Activated CD8-positive, alpha-beta T cell treated with anti-CD3 and anti-CD28 coated beads for 36 hours (primary cell): ENCODE measurements around the gene XIRP1. TPM values are rescaled to one million over a fixed set of nuclear protein-coding genes. Genes with fewer than 3 reads are reported as not detected.

ENCODE experiments used
- ATAC-seq: fragments of 200-7000 bp; cut with Tn5 transposase; one replicate; pipeline ENCODE4 v1.10.0; 2021; ENCODE audit warnings: mild to moderate bottlenecking, moderate library complexity
- CTCF ChIA-PET: fragments of 350-600 bp; sonication (Branson Sonifier 250); formaldehyde crosslinking; loops from one replicate; lab custom pipeline; 2021; ENCODE audit warnings: antibody characterized with exemption; lab: Charles Lee
- POLR2A ChIA-PET: fragments of 350-600 bp; sonication (Branson Sonifier 250); formaldehyde crosslinking; loops from one replicate; lab custom pipeline; 2021; ENCODE audit warnings: antibody characterized with exemption; lab: Charles Lee
- DNase-seq: peaks from one replicate; pipeline ENCODE4 v3.0.0-alpha.2; 2020
- H3K27ac Mint-ChIP-seq: one replicate; pipeline ENCODE4 v1.8.0; 2021; ENCODE audit warnings: mild to moderate bottlenecking, mixed read lengths
- H3K27me3 Mint-ChIP-seq: one replicate; pipeline ENCODE4 v1.8.0; 2021; ENCODE audit warnings: mixed read lengths
- H3K36me3 Mint-ChIP-seq: one replicate; pipeline ENCODE4 v1.8.0; 2021; ENCODE audit warnings: low read depth, mixed read lengths
- H3K4me1 Mint-ChIP-seq: one replicate; pipeline ENCODE4 v1.8.0; 2021; ENCODE audit warnings: low read depth, mixed read lengths
- H3K4me3 Mint-ChIP-seq: one replicate; pipeline ENCODE4 v1.8.0; 2021; ENCODE audit warnings: mild to moderate bottlenecking, moderate library complexity, mixed read lengths
- H3K9me3 Mint-ChIP-seq: one replicate; pipeline ENCODE4 v1.8.0; 2021; ENCODE audit warnings: mixed read lengths
- intact Hi-C: fragments of 100-400 bp; cut with micrococcal nuclease; formaldehyde crosslinking; loops from one replicate; pipeline ENCODE4 v1.10.0; 2022
- total RNA-seq, 2 experiments: library from RNA; stranded (reverse); gene quantifications; one replicate each; pipeline ENCODE4 v1.2.3, GENCODE V29; 2021
- TF ChIP-seq, protein P1 (sequence below): fragments of 200-600 bp; IDR thresholded peaks from one replicate; pipeline ENCODE4 v1.8.0; 2022; ENCODE audit warnings: antibody characterized with exemption, mild to moderate bottlenecking

XIRP1 gene
- total RNA-seq, 2 experiments from 2014 or later: 2.5 TPM

DNA sequence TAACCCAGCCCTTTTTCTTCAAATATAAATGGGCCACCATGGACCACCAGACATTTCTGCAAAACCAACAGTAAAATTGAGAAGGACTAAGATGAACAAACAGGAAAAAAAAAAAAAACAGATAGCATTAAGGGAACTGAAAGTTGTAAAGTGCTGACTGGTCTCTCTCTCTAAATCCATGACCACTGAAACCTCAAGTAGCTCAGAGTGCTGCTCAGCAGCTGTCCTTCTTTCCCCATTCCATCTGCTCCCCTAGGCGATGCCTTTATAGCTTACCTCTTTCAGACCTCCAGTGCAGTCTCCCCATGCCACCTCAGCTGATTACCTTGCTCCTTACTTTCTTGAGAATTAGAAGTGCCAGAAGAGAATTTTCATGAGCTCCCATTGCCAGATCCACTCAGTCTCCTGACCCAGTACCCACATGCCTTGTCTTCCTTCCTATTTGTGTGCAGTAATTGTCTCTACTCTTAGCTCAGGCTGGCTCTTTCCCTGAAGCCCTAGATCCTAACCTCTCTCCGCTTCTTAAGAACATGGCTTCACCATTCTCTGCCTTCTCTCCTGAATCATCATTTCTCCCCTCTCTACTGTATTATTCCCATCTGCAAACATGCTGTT is 23.9 kb upstream of the XIRP1 start:
- ATAC-seq (no peak), DNase-seq (no peak)
- ChIA-PET CTCF (interaction anchor here (0.9 to 6.2 kb wide), 9 partner anchors 10 to 216 kb away, joined by 3 to 43 read pairs (median 4); no protein-coding TSS in a partner anchor), POLR2A (no interaction called here)
- peaks cover 6% of the 10 kb centered on the region for H3K27me3 Mint-ChIP-seq
- intact Hi-C loops: no loop called here
- H3K4me1 Mint-ChIP-seq: peaks cover 13% of the 10 kb centered on the region
- H3K9me3 Mint-ChIP-seq: no peaks in the 10 kb centered on the region
- H3K36me3 Mint-ChIP-seq: no peaks in the 10 kb centered on the region
- H3K27ac Mint-ChIP-seq: no peak overlapping the region
- TF ChIP-seq, protein P1, sequence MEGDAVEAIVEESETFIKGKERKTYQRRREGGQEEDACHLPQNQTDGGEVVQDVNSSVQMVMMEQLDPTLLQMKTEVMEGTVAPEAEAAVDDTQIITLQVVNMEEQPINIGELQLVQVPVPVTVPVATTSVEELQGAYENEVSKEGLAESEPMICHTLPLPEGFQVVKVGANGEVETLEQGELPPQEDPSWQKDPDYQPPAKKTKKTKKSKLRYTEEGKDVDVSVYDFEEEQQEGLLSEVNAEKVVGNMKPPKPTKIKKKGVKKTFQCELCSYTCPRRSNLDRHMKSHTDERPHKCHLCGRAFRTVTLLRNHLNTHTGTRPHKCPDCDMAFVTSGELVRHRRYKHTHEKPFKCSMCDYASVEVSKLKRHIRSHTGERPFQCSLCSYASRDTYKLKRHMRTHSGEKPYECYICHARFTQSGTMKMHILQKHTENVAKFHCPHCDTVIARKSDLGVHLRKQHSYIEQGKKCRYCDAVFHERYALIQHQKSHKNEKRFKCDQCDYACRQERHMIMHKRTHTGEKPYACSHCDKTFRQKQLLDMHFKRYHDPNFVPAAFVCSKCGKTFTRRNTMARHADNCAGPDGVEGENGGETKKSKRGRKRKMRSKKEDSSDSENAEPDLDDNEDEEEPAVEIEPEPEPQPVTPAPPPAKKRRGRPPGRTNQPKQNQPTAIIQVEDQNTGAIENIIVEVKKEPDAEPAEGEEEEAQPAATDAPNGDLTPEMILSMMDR: no peak
- no peak overlapping the region for H3K4me3 Mint-ChIP-seq

- intact Hi-C loops: no loop called here
- Mint-ChIP-seq H3K4me3 (no peak overlapping the region), H3K27ac (no peak overlapping the region)
Observed at GRCh38 chr3:39213613-39214012, 21.2 kb upstream of the XIRP1 start.

DNA sequence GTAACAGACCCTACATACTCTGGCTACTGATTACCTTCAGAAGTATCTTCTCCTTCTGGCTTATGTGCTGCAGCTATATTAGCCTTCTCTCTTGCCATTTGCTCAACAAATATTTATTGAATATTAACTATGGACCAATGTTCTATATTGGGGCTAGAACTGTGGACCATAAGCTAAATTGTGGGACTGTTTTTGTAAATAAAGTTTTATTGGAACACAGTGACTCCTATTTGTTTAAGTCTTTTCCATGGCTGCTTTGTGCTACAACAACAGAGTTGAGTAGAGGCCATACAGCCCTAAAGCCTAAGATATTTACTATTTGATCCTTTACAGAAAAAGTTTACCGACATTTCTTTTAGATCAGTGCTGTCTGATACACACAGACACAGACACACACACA is 20.3 kb upstream of the XIRP1 start:
- peaks cover 12% of the 10 kb centered on the region for H3K4me1 Mint-ChIP-seq
- H3K27ac Mint-ChIP-seq: no peak overlapping the region
- H3K9me3 Mint-ChIP-seq: no peaks in the 10 kb centered on the region
- no peak overlapping the region for H3K4me3 Mint-ChIP-seq
- DNase-seq (no peak), ATAC-seq (no peak)
- TF ChIP-seq, protein P1: no peak
- intact Hi-C loops: no loop called here
- POLR2A ChIA-PET: interaction anchor here (0.7 kb wide), 1 partner anchor 42 kb away, joined by 3 read pairs; no protein-coding TSS in a partner anchor
- CTCF ChIA-PET: interaction anchor here (0.7 to 2.1 kb wide), 2 partner anchors 80 to 84 kb away, joined by 3 to 11 read pairs; no protein-coding TSS in a partner anchor
- no peaks in the 10 kb centered on the region for H3K36me3 Mint-ChIP-seq
- H3K27me3 Mint-ChIP-seq: peaks cover 3% of the 10 kb centered on the region

More at GRCh38 chr3:39213613-39214012, 21.2 kb upstream of the XIRP1 start:
- peaks cover 3% of the 10 kb centered on the region for H3K27me3 Mint-ChIP-seq
- no peaks in the 10 kb centered on the region for H3K36me3 Mint-ChIP-seq
- H3K9me3 Mint-ChIP-seq: no peaks in the 10 kb centered on the region
- CTCF ChIA-PET: interaction anchor here (1.1 to 6.2 kb wide), 3 partner anchors 12 to 79 kb away, joined by 3 to 43 read pairs (median 11); no protein-coding TSS in a partner anchor
- POLR2A ChIA-PET: interaction anchor here (0.7 kb wide), 1 partner anchor 41 kb away, joined by 3 read pairs; no protein-coding TSS in a partner anchor
- DNase-seq: no peak
- H3K4me1 Mint-ChIP-seq: peaks cover 8% of the 10 kb centered on the region
- no peak for ATAC-seq
- TF ChIP-seq, protein P1: no peak

DNA sequence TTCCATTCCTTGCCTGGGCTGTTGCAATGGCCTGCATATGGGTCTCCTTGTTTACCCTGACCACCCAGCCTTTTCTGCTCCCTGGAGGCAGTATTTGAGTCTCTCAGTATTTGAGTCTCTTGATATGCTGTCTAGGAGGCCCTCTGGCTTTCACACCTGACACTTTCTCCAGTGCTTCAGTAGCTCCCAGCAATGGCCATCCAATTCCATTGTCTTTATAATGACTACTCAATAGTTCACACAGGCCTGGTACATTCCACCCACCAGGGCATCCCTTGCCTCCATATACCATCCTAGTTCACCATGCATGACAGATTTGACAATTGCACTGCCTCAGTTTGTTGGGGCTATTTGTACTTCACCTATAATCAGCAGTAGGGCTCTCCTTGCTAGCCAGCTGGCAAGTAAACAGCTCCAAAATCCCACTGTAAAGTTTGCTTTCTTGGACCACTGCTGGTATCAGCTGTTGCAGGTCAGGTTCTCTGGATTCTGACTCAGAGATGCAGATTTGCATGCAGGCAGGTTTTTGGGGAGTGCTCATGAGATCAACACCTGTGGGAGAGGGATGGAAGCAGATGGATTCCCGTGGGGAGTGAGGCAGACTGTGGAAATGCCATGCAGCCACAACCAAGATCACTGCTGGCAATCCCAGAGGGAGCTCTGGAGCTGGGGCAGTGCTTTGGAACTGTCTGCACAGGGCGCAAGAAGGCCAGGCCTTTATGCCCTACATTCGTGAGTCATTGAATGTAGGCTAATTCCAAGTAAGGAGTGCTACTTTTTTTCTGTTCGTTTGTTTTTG is 19.1 kb upstream of the XIRP1 start:
- CTCF ChIA-PET: interaction anchor here (2.1 to 5.6 kb wide), 2 partner anchors 22 to 78 kb away, joined by 9 to 78 read pairs; no protein-coding TSS in a partner anchor
- DNase-seq (no peak), ATAC-seq (no peak)
- Mint-ChIP-seq H3K27ac (no peak overlapping the region), H3K9me3 (no peaks in the 10 kb centered on the region), H3K4me1 (peaks cover 11% of the 10 kb centered on the region), H3K4me3 (no peak overlapping the region), H3K36me3 (no peaks in the 10 kb centered on the region), H3K27me3 (no peaks in the 10 kb centered on the region)
- intact Hi-C loops: no loop called here
- TF ChIP-seq, protein P1: no peak
- POLR2A ChIA-PET: interaction anchor here (0.7 kb wide), 1 partner anchor 40 kb away, joined by 4 read pairs; no protein-coding TSS in a partner anchor
